CD4-positive, alpha-beta T cell treated with Interleukin-6 at 100 ng/mL for 8 hours (primary cell): ENCODE data around the gene CFAP77.

ENCODE experiments used
- DNase-seq: peaks from one replicate; pipeline ENCODE4 v3.0.0-alpha.2; 2020; ENCODE audit warnings: mixed read lengths, low spot score

The CFAP77 gene

DNA sequence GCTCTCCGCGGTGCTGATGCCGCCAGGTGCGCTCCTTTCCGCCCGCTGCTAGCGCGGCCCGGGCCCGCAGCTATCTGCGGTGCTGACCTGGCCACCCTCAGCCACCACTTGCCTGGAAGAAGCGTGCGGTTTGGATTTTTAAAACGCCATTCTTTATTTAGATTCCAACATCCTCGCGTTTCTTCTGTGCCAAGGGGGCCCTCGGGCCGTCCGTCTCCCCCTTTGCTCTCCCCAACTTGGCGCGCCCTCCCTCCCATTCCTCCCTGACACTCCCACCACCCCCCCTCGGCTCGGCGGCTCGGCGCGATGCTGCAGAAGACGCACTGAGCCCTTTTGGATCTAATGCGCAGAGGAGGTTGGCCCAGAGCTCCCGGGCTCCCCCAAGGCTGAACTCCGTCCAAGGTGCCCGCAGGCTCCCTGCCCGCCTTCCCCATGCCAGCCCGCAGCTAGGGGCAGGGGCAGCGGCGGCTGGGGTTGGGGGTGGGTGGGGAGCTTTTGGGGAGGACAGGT lies 172.3 kb downstream of the CFAP77 start, which contains the start of gene BARHL1:
TSS of gene BARHL1 (plus strand) at position 331 of the 510 bp plus-strand sequence. CDS start 192 bp downstream, outside the sequence.
- DNase-seq: no peak

GRCh38 chr9:132582786-132583583 lies 173.0 kb downstream of the CFAP77 start:
- no peak for DNase-seq

- DNase-seq: no peak
Observed at GRCh38 chr9:132583584-132584304, 173.7 kb downstream of the CFAP77 start.

DNA sequence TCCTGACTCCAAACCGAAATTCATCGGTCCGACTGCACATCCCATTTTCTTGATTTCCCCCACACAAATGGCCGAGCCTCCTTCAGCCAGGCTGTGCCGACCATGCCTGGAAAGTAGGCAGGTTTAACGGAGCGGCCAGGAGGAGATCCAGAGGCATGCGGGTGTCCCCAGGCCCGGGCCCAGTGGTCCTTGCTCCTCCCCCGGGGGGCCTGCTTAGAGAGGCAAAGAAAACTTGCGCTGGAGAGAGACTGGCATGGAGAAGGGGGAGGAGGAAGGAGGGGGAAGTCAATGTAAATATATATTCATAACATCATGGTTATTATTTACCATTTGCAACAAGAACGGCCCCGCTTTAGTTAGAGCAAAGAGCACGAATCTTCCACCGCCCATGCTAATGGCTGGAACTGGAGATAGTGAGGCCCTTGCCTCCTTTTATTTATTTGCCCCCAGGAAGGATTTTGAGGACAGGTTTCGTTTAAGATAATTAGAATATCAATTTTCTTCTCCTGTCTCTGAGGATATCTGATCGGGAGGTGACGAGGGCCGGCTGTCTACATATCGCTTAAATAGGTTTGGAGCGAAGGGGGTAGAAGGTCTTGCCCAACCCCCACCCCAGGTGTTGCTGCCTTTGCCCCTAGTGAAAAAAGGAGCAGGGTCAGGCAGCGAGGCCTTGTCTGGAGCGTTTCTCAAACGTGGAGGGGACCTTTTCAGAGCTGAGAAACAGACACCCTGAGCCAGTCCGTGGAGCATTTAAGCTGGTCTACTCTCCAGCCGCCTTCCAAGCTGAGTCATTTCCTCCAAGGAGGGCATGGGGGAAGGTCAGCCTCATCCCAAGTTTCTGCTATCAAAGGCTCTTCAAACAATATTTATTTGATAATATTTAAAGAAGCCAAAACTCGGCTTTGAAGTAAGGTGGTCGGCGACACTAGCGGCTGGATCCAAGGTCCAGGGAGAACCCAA lies 174.9 kb downstream of the CFAP77 start:
- DNase-seq: no peak

- no peak for DNase-seq
Observed at GRCh38 chr9:132585954-132586829, 176.2 kb downstream of the CFAP77 start.

GRCh38 chr9:132586830-132587591 lies 177.0 kb downstream of the CFAP77 start:
- DNase-seq: no peak

DNA sequence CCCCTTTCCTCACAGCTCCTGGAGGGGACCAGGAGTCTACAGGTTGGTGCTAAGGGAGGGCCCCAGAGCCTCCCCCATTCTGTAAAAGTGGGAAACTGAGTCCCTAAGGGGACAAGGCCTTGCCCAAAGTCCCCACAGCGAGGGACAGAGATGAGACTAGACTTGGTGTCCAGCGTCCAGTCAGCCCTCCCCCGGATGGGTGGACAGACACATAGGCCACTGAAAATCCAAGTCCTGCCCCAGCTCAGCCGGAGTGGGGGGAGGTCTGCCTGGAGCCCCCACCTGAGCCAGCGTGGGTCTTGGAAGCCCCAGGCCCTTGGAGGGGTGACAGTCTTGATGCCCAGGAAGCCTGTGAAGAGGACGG lies 177.6 kb downstream of the CFAP77 start:
- DNase-seq: no peak

DNA sequence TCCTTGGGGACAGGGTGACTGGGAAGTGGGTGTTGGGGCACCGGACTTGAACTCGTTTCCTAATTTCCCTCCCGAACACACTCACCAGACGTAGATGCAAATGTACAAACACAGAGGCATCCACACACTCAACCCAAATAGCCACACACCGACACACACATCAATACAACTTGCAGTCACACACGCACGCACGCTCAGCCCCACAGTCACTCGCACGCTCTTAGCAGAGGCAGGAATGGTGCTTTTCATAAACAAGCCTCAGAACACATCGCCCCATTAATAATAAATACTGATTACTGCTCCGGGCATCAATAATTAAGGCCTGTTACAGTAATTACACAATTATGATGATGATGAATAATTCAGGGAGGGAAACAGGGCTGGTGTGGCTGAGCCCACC lies 178.1 kb downstream of the CFAP77 start:
- no peak for DNase-seq

- DNase-seq: no peak
Observed at GRCh38 chr9:132588501-132589147, 178.6 kb downstream of the CFAP77 start.

- DNase-seq: no peak
Observed at GRCh38 chr9:132589148-132590036, 179.4 kb downstream of the CFAP77 start.

DNA sequence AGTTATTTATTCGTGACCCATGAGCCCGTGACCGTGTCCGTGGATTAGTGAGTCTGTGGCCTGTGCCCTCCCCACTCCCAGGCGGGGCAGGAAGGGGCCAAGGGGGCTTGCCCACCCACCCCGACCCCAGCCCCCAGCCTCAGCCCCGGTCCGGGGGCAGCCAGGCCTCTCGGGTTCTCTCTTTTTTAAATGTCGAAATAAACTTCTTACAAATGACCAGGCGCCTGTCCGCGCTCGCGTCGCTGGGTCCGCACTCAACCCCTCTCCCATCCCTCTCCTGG lies 180.0 kb downstream of the CFAP77 start:
- no peak for DNase-seq

DNA sequence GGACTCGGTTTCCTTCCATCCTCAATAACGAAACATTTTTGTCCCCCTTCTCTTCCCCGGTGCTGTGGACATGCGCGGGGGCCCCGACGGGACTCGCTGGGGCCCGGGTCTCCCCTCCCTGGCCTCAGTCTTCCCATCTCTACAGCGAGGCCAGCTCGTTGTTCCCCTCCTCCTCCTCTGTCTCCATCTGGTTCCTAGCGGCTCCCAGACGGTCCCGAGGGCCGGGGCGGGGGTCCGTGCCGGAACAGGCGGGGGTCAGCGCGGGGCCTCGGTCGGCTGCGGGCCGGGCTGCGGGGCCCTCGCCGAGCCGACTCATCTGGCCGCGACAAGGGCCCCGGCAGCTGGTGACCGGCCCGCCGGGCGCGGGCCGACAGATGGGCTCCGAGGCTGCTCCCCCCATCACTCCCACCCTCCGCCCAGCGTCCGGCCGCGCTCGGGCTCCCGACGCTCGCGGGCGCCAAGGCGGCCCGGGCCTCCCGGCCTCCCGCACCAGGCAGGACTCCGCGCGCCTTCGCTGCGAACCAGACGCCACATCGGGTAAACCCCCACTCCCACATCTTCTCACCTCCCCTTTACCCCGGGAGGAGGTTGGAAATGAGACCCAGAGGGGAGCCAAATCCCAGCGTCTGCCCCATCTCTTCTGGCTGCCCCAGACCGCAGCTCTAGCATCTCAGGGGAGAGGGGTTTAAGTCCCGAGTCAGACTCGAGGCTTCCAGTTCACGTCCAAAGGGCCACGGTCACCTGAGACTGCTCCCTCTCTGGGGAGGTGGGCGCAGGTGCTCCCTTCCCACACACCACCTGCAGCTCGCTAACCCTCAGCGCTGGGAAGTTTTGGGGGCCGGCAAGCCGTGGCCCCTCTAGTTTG lies 180.5 kb downstream of the CFAP77 start:
- DNase-seq: no peak

DNA sequence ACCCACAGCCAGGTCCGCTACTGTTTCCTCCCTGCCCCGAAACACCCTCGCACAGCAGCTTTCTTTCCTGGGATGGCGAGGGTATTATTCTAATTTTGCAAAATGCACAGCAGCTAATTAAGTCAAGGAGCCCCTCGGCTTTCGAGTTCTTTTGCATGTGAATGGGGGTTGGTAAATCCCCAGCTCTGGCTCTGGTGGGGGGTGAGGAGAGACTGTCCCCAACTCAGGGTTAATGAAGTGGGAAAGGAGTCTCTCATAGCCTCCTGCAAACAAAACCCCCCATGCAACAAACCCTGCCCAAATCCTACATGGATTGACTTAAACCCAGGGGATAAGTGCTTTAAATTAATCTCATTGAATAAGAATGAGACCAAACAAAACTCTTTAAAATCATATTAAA lies 181.2 kb downstream of the CFAP77 start:
- no peak for DNase-seq

- DNase-seq: no peak
Observed at GRCh38 chr9:132591751-132592314, 181.8 kb downstream of the CFAP77 start.

DNA sequence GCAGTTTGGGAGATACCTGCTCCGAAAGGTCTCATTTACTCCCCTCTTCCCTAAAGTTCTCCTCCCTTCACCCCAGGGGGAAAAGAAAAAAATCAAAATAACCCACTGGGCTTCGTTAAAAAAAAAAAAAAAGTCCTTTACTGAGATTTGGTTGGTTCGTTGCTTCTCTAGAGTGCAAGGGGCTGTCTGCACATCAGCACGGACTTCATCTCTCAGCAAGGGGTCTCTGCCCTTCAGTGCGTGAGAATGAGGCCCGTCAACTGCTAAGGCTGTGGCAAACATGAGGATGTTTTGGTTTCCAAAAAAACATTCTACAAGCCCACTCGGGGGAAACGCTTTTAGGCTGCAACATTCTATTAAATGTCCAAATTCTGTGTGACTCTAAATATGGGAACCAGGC lies 182.4 kb downstream of the CFAP77 start:
- no peak for DNase-seq

DNA sequence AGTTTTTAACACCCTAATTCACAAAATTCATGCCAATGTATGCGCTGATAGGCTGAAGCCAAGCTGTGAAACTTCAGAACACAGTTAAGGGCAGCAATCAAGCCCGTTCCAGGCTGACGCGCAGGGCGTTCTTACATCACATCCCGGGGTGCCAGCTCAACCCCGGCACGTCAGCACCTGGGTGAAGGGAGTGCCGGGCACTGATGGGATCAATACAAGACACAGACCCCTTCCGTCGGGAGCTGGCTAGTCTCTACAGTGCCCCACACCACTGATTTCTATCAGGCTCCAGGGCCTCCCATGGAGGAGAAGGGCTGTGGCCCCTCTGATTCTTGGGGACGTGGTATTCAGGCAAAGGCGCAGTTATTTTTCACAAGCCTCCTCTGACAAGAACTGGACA lies 184.4 kb downstream of the CFAP77 start:
- no peak for DNase-seq

DNA sequence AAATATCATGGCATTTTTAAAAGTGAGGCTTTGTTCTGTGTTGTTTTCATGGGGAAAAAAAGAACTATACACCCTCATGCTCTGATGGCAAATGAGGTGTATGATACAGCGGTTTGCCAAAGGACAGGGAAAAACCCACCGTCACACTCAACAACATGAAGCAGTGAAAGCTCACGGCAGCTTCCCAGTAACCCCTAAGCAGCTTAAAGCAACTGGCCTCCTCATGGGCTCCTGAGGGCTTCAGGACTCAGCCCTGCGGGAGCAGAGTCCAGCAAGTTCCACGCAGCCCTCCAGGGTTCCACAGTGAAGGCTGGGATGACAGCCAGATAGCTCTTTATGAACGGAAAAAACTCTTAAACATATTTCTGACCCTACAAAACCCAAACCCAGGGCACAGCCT lies 185.3 kb downstream of the CFAP77 start:
- no peak for DNase-seq

DNA sequence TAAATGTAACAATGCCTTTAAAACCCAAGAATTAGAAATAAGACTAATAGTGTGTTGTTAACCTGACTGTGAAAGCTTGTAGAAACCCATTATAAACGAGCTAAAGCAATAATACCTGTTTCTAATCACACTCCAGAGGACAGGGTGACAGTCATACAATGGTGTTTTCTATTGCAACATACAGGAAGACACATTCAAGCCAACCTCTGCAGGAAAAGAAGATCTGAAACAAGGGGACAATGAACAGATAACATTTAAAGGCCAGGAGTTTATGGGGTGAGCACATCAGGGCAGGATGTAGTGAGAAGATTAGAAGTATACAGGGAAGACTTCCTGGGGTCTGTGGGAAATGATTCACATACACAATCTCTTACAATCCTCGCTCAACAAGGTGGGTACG lies 186.2 kb downstream of the CFAP77 start:
- no peak for DNase-seq
